ENCODE data around the gene CACFD1. TPM values are rescaled to one million over a fixed set of nuclear protein-coding genes. Genes with fewer than 3 reads are reported as not detected.

CACFD1 gene
- total and polyA plus RNA-seq, 9 of the 15 experiments (the other 6 are each of a cell fraction or from before 2014, with no cell fraction given): 0.11 to 1.4 (median 1.1) TPM; not detected in 2

- no peak overlapping the region for H3K27ac ChIP-seq (ENCODE audit: extremely low read depth, low read depth, low read length)
- POLR2A ChIA-PET: interaction anchor here (0.7 kb wide), 1 partner anchor 15 kb away, joined by 5 read pairs; no protein-coding TSS in a partner anchor
- ATAC-seq (no peak), FAIRE-seq (no peak), DNase-seq (ENCODE audit: extremely low read depth in 1 of 4, low spot score in 3 of 4) (no peak)
- peaks cover 29 to 64% of the 10 kb centered on the region in 2 experiments for H3K27me3 ChIP-seq (ENCODE audit: control insufficient read depth in 2 of 2, insufficient read depth in 2 of 2, low read length in 2 of 2)
- 0% methylated on average over 6 of the region's 10 CpGs for WGBS (ENCODE audit: insufficient coverage, low coverage, missing lambda C conversion rate)
- intact Hi-C loops (cut with micrococcal nuclease) (no loop called here), in situ Hi-C loops (cut with MboI) (no loop called here)
- H3K9ac ChIP-seq (ENCODE audit: insufficient read depth in 1 of 2, low read depth in 2 of 2, low read length in 2 of 2): no peak overlapping the region
- H3K4me1 ChIP-seq (replicated peaks in 1 of 2; ENCODE audit: control insufficient read depth in 2 of 2, insufficient read depth in 2 of 2, low read length in 2 of 2): peaks cover 0 to 20% of the 10 kb centered on the region in 2 experiments; a peak in 2 of 5 replicates
- no peaks in the 10 kb centered on the region; the same call in 2 of the 3 replicates for H3K36me3 ChIP-seq (ENCODE audit: control insufficient read depth, insufficient read depth, low read length)
- H2AFZ ChIP-seq (ENCODE audit: low read depth, low read length): no peak overlapping the region
- BruUV-seq (replicated peaks): no TSS peak
- H3K4me2 ChIP-seq (ENCODE audit: insufficient read depth, low read length): no peak overlapping the region
- H3K9me3 ChIP-seq (replicated peaks; ENCODE audit: control insufficient read depth, insufficient read depth, low read depth, low read length): peaks cover 7% of the 10 kb centered on the region; the same call in 1 of the 2 replicates
- H3K79me2 ChIP-seq (ENCODE audit: control insufficient read depth, insufficient read depth, low read length): no peaks in the 10 kb centered on the region
- CTCF ChIA-PET (ENCODE audit: low intra/inter-chr PET ratio): no interaction called here
- no peak overlapping the region for H3K4me3 ChIP-seq
- peaks cover 2% of the 10 kb centered on the region for H4K20me1 ChIP-seq (replicated peaks; ENCODE audit: control insufficient read depth, insufficient read depth, low read length)
- TF ChIP-seq C11orf30 (IDR thresholded peaks at IDR 0.05; ENCODE audit: low read depth): no peak
- no peak for TF ChIP-seq PHB (CRISPR knock-in tag; IDR thresholded peaks at IDR 0.05)
- no peaks in the 10 kb centered on the region for H3K9me1 ChIP-seq (ENCODE audit: control insufficient read depth, insufficient read depth, low read length)
Measured at GRCh38 chr9:133515240-133515610, 55.4 kb downstream of the CACFD1 start.

GRCh38 chr9:133515615-133516255 lies 56.0 kb downstream of the CACFD1 start:
- H3K27me3 ChIP-seq (ENCODE audit: control insufficient read depth in 2 of 2, insufficient read depth in 2 of 2, low read length in 2 of 2): peaks cover 31 to 69% of the 10 kb centered on the region in 2 experiments
- WGBS (ENCODE audit: insufficient coverage, low coverage, missing lambda C conversion rate): under 1% methylated on average over 14 of the region's 17 CpGs
- H3K4me1 ChIP-seq (replicated peaks in 1 of 2; ENCODE audit: control insufficient read depth in 2 of 2, insufficient read depth in 2 of 2, low read length in 2 of 2): peaks cover 0 to 20% of the 10 kb centered on the region in 2 experiments; a peak in 2 of 5 replicates
- H2AFZ ChIP-seq (ENCODE audit: low read depth, low read length): no peak overlapping the region
- no peak overlapping the region for H3K27ac ChIP-seq (ENCODE audit: extremely low read depth, low read depth, low read length)
- H3K4me2 ChIP-seq (ENCODE audit: insufficient read depth, low read length): no peak overlapping the region
- no peaks in the 10 kb centered on the region for H3K79me2 ChIP-seq (ENCODE audit: control insufficient read depth, insufficient read depth, low read length)
- no peaks in the 10 kb centered on the region; the same call in 2 of the 3 replicates for H3K36me3 ChIP-seq (ENCODE audit: control insufficient read depth, insufficient read depth, low read length)
- no peaks in the 10 kb centered on the region for H3K9me1 ChIP-seq (ENCODE audit: control insufficient read depth, insufficient read depth, low read length)
- no TSS peak for BruUV-seq (replicated peaks)
- POLR2A ChIA-PET: interaction anchor here (0.7 kb wide), 1 partner anchor 16 kb away, joined by 5 read pairs; no protein-coding TSS in a partner anchor
- FAIRE-seq (no peak), ATAC-seq (no peak), DNase-seq (ENCODE audit: extremely low read depth in 1 of 4, low spot score in 3 of 4) (no peak)
- peaks cover 2% of the 10 kb centered on the region for H4K20me1 ChIP-seq (replicated peaks; ENCODE audit: control insufficient read depth, insufficient read depth, low read length)
- in situ Hi-C loops (cut with MboI): no loop called here
- no peak overlapping the region for H3K4me3 ChIP-seq
- peaks cover 7% of the 10 kb centered on the region; the same call in 1 of the 2 replicates for H3K9me3 ChIP-seq (replicated peaks; ENCODE audit: control insufficient read depth, insufficient read depth, low read depth, low read length)
- CTCF ChIA-PET (ENCODE audit: low intra/inter-chr PET ratio): no interaction called here
- intact Hi-C loops (cut with micrococcal nuclease): no loop called here
- peak overlapping the region in 1 of 2 experiments; percentile 26; a peak in 1 of 4 replicates for H3K9ac ChIP-seq (ENCODE audit: insufficient read depth in 1 of 2, low read depth in 2 of 2, low read length in 2 of 2)
- TF ChIP-seq ZBTB40 (IDR thresholded peaks at IDR 0.05) (no peak), ZBTB40 (CRISPR knock-in tag; IDR thresholded peaks at IDR 0.05) (no peak)
